Measurements from ENCODE around the gene RFPL2. TPM values are rescaled to one million over a fixed set of nuclear protein-coding genes. Genes with fewer than 3 reads are reported as not detected.

Gene RFPL2
- 0.21 TPM for polyA plus RNA-seq
- long read RNA-seq, donor 1: 0 reads
- long read RNA-seq, donor 2: 0 reads
- long read RNA-seq, donor 3: 0 reads
- long read RNA-seq, donor 4: 0 reads
- long read RNA-seq, donor 5: 0 reads
- long read RNA-seq, donor 6: 0 reads
- long read RNA-seq, donor 7: 0 reads
- long read RNA-seq, donor 8: 0 reads
- long read RNA-seq, donor 9: 0 reads
- long read RNA-seq, donor 10: 0 reads
- long read RNA-seq, donor 11: 0 reads

DNA sequence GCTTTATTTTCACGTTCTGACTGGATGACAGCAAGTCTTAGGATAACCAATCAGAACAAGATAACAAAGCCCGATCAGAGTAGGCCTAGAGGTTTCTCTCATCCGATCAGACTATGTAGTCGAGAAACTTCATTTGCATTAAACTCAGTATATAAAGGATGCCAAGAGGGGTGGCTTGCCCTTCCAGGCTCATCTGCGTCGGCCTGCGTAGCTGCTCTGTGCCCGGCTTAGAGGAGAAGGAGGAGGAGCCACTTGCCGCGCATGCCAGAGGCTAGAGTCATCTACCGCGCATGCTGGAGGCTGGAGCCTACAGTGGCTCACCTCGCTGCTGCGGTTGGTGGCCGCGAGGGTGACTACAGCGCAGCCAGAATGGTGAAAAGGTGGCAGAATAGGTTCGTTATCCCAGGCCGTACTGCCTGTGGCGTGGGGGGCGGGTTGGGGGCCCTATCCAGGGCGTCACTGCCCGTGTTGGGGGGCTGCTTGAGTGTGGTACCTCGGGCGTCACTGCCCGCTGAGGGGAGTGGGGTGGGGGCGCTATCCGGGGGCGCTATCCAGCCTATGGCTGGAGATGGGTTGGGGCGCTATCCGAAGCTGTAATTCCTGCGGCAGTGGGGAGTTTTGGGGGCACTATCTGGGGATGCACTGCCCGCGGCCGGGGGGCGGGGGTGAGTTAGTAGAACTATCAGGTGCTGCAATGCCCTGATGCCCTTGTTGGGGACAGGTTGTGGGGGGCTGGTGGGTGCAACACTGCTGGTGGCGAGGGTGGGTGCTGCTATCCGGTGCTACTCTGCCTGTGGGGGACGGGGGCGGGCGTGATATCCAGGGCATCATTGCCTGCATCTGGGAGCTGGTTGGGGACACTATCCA is at the start of gene RFPL2:
RFPL2 (minus strand) TSS at position 218 of the 867 bp plus-strand sequence. CDS start 2,622 bp downstream, outside the sequence.
- Histone ChIP-seq H3K36me3 (ENCODE audit: control insufficient read depth, insufficient read depth, low read length) (no peaks in the 10 kb centered on the region), H3K9me3 (ENCODE audit: control insufficient read depth, low read depth, low read length) (no peaks in the 10 kb centered on the region), H3K4me3 (ENCODE audit: low read length) (peak within 1 kb of the TSS; percentile 6), H3K4me1 (ENCODE audit: control insufficient read depth, insufficient read depth, low read length) (peaks cover 6% of the 10 kb centered on the region), H3K27ac (ENCODE audit: low read length) (no peak within 1 kb of the TSS), H3K27me3 (ENCODE audit: control insufficient read depth, insufficient read depth, low read length) (peaks cover 16% of the 10 kb centered on the region)
- peak in 1 of 2 donors; percentile 36 for DNase-seq
- 80% methylated on average over 1 of the region's 41 CpGs for WGBS (ENCODE audit: insufficient coverage, low lambda C conversion rate)

DNA sequence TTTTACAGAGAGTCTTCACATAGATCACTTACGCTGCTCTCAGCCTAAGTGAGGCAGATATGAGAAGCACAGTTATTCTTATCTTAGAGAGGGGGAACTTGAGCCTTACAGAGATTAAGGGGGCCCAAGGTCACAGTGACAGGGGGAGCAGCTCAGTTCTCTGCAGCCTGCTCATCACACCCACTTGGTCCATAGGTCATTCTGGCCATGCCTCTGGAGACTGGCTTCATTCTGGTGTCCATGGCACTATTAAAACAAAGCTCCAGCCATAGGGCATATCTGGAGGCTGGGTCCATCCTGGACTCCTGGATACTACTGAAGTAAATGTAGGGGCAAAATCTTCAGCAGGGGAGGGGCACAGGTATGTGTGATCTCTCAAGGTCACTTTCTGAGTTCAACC is 44.4 kb upstream of the RFPL2 start:
- Histone ChIP-seq H3K27me3 (ENCODE audit: control insufficient read depth, insufficient read depth, low read length) (no peaks in the 10 kb centered on the region), H3K36me3 (ENCODE audit: control insufficient read depth, insufficient read depth, low read length) (no peaks in the 10 kb centered on the region), H3K4me3 (ENCODE audit: low read length) (no peak overlapping the region), H3K27ac (ENCODE audit: low read length) (no peak overlapping the region), H3K9me3 (ENCODE audit: control insufficient read depth, low read depth, low read length) (no peaks in the 10 kb centered on the region), H3K4me1 (ENCODE audit: control insufficient read depth, insufficient read depth, low read length) (peaks cover 46% of the 10 kb centered on the region)
- DNase-seq: peak; percentile 58 to 73
- WGBS (ENCODE audit: insufficient coverage, low lambda C conversion rate): no CpG with 5 or more reads among the region's 1 CpG

DNA sequence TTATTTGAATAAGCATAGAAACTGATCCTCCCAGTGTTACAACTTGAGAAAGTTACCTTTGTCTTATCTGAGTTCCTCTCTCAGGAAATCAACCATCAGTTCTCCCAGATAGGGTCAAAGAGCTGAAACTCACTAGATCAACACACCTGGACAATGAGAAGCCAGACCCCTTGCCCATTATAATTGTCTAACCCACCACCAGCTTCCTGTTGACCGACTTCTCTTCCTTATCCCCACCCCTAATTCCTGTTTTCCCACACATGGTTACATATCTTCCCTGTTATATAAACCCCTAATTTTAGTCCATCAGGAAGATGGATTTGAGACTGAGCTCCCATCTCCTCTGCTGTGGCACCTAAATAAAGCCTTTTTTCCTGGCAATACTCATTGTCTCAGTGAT is 43.4 kb upstream of the RFPL2 start:
- no peaks in the 10 kb centered on the region for H3K27me3 ChIP-seq (ENCODE audit: control insufficient read depth, insufficient read depth, low read length)
- peaks cover 52% of the 10 kb centered on the region for H3K4me1 ChIP-seq (ENCODE audit: control insufficient read depth, insufficient read depth, low read length)
- WGBS (ENCODE audit: insufficient coverage, low lambda C conversion rate): 50% methylated on average over 1 of the region's 1 CpG
- DNase-seq: no peak
- H3K9me3 ChIP-seq (ENCODE audit: control insufficient read depth, low read depth, low read length): no peaks in the 10 kb centered on the region
- H3K4me3 ChIP-seq (ENCODE audit: low read length): no peak overlapping the region
- H3K27ac ChIP-seq (ENCODE audit: low read length): no peak overlapping the region
- H3K36me3 ChIP-seq (ENCODE audit: control insufficient read depth, insufficient read depth, low read length): no peaks in the 10 kb centered on the region

DNA sequence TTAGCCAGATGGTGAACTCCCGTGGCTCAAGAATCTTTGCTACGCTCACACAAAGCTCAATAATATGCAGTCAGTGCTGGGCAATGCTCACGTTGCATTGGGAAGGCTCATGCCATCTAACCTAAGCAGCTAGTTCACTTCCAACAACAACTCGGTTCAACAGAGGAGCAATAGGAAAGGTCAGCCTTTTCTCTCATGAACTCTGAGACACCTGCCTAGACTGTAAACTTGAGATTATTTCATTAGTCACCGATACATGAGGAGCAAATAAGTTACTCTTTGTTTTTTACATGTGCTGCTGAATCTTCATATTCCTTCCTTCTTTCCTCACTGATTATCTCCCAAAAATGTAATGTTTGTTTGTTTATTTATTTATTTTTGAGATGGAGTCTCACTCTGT is 41.3 kb upstream of the RFPL2 start:
- peaks cover 60% of the 10 kb centered on the region for H3K4me1 ChIP-seq (ENCODE audit: control insufficient read depth, insufficient read depth, low read length)
- no CpG with 5 or more reads among the region's 5 CpGs for WGBS (ENCODE audit: insufficient coverage, low lambda C conversion rate)
- no peaks in the 10 kb centered on the region for H3K9me3 ChIP-seq (ENCODE audit: control insufficient read depth, low read depth, low read length)
- no peaks in the 10 kb centered on the region for H3K27me3 ChIP-seq (ENCODE audit: control insufficient read depth, insufficient read depth, low read length)
- no peaks in the 10 kb centered on the region for H3K36me3 ChIP-seq (ENCODE audit: control insufficient read depth, insufficient read depth, low read length)
- no peak overlapping the region for H3K4me3 ChIP-seq (ENCODE audit: low read length)
- peak; percentile 23 to 64 for DNase-seq
- no peak overlapping the region for H3K27ac ChIP-seq (ENCODE audit: low read length)

DNA sequence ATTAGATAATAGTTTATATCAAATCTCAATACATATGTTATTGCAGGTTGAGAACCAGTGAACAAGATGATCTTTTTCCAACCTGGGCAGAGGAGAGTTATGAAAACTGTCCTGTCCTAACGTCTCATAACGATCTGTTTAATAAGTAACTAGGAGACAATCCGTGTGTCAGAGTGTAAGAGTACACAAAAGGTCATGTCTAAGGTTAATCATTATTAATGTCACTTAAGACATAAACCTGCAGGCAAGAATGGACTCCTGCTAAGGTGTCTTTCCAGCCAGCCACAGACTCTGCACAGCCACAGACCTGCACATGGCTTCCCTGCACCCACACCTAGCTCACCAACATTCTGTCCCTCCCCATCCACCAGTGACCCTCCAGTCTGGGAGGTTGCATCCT is 40.2 kb upstream of the RFPL2 start:
- WGBS (ENCODE audit: insufficient coverage, low lambda C conversion rate): no CpG with 5 or more reads among the region's 3 CpGs
- Histone ChIP-seq H3K9me3 (ENCODE audit: control insufficient read depth, low read depth, low read length) (no peaks in the 10 kb centered on the region), H3K4me3 (ENCODE audit: low read length) (no peak overlapping the region), H3K4me1 (ENCODE audit: control insufficient read depth, insufficient read depth, low read length) (peaks cover 65% of the 10 kb centered on the region), H3K27me3 (ENCODE audit: control insufficient read depth, insufficient read depth, low read length) (no peaks in the 10 kb centered on the region), H3K27ac (ENCODE audit: low read length) (peak overlapping the region; percentile 64), H3K36me3 (ENCODE audit: control insufficient read depth, insufficient read depth, low read length) (no peaks in the 10 kb centered on the region)
- peak; percentile 64 to 85 for DNase-seq

DNA sequence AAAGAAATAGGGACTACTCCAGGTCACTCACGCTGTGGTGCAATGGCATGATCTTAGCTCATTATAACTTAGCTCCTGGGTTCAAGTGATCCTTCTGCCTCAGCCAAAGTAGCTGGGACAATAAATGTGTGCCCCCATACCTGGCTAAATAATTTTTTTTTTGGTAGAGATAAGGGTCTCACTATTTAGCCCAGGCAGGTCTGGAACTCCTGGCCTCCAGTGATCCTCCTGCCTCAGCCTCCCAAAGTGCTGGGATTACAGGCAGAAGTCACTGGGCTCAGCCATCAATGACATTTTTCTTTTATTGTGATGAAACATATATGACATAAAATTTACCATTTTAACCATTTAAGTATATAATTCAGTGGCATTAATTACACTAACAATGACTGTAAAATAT is 39.7 kb upstream of the RFPL2 start:
- no peaks in the 10 kb centered on the region for H3K36me3 ChIP-seq (ENCODE audit: control insufficient read depth, insufficient read depth, low read length)
- WGBS (ENCODE audit: insufficient coverage, low lambda C conversion rate): 80% methylated on average over 1 of the region's 1 CpG
- H3K4me3 ChIP-seq (ENCODE audit: low read length): no peak overlapping the region
- peaks cover 63% of the 10 kb centered on the region for H3K4me1 ChIP-seq (ENCODE audit: control insufficient read depth, insufficient read depth, low read length)
- no peaks in the 10 kb centered on the region for H3K9me3 ChIP-seq (ENCODE audit: control insufficient read depth, low read depth, low read length)
- no peaks in the 10 kb centered on the region for H3K27me3 ChIP-seq (ENCODE audit: control insufficient read depth, insufficient read depth, low read length)
- peak overlapping the region; percentile 64 for H3K27ac ChIP-seq (ENCODE audit: low read length)
- DNase-seq: no peak

DNA sequence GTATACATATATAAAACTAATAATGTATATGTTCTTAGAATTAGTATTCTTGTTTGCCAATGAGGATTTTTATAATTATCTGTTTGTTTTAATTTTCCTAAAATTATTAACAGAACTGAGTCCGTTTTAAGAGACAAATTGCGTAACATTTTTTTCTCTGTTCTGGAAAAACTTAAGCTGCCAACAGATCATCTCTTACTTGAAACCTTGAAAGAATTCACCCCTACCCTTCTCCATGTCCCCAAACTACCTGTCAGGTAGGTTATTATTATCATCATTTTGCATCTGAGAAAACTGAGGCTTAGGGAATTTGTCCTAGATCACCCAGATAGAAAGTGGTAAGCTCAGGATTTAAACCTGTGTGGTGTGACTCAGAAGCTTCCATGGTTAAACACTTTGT is 35.6 kb upstream of the RFPL2 start:
- peak overlapping the region; percentile 64 for H3K27ac ChIP-seq (ENCODE audit: low read length)
- H3K4me1 ChIP-seq (ENCODE audit: control insufficient read depth, insufficient read depth, low read length): peaks cover 38% of the 10 kb centered on the region
- H3K36me3 ChIP-seq (ENCODE audit: control insufficient read depth, insufficient read depth, low read length): no peaks in the 10 kb centered on the region
- WGBS (ENCODE audit: insufficient coverage, low lambda C conversion rate): 0% methylated on average over 1 of the region's 2 CpGs
- H3K9me3 ChIP-seq (ENCODE audit: control insufficient read depth, low read depth, low read length): no peaks in the 10 kb centered on the region
- no peak overlapping the region for H3K4me3 ChIP-seq (ENCODE audit: low read length)
- peak in 1 of 2 donors; percentile 14 for DNase-seq
- H3K27me3 ChIP-seq (ENCODE audit: control insufficient read depth, insufficient read depth, low read length): no peaks in the 10 kb centered on the region

DNA sequence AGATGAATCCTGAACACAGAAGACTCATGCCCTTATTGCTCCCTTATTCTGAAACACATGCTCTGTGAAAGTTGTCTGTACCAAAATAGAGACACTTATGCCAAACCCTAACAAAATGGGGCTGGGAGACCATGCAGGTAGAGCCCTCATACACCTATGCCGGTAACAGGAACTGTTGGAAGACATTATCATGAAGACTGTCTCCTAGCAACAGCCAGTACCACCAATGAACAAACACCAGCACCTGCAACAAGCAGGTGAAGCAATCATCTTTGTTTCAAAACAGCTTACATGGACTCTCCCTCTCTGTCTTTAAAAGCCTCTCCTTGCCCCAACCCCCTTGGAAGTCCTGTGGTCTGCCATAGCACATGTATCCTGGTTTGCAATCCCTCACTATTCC is 33.0 kb upstream of the RFPL2 start:
- no CpG with 5 or more reads among the region's 1 CpG for WGBS (ENCODE audit: insufficient coverage, low lambda C conversion rate)
- Histone ChIP-seq H3K9me3 (ENCODE audit: control insufficient read depth, low read depth, low read length) (no peaks in the 10 kb centered on the region), H3K36me3 (ENCODE audit: control insufficient read depth, insufficient read depth, low read length) (no peaks in the 10 kb centered on the region), H3K4me3 (ENCODE audit: low read length) (no peak overlapping the region), H3K27ac (ENCODE audit: low read length) (no peak overlapping the region), H3K27me3 (ENCODE audit: control insufficient read depth, insufficient read depth, low read length) (no peaks in the 10 kb centered on the region), H3K4me1 (ENCODE audit: control insufficient read depth, insufficient read depth, low read length) (peaks cover 23% of the 10 kb centered on the region)
- DNase-seq: peak; percentile 26 to 69

DNA sequence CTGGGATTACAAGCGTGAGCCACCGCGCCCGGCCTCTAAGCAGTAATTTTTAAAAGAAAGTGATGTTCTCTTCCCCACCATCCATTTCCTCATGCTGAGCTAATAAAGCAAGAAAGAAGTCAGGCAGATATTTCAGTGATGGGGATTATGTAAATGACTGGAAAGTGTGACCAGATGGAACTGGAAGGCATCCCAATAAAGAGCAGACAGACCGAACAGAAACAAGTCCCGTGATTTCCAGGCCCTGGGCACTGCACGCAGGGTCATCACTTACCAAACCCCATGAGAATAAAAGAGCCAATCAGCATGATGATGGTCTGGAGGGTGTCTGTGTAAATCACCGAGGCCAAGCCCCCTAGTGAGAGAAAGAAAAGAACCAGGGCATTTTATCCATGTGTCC is 32.1 kb upstream of the RFPL2 start:
- peaks cover 19% of the 10 kb centered on the region for H3K4me1 ChIP-seq (ENCODE audit: control insufficient read depth, insufficient read depth, low read length)
- no CpG with 5 or more reads among the region's 8 CpGs for WGBS (ENCODE audit: insufficient coverage, low lambda C conversion rate)
- no peak for DNase-seq
- H3K27me3 ChIP-seq (ENCODE audit: control insufficient read depth, insufficient read depth, low read length): no peaks in the 10 kb centered on the region
- H3K27ac ChIP-seq (ENCODE audit: low read length): no peak overlapping the region
- H3K36me3 ChIP-seq (ENCODE audit: control insufficient read depth, insufficient read depth, low read length): no peaks in the 10 kb centered on the region
- no peak overlapping the region for H3K4me3 ChIP-seq (ENCODE audit: low read length)
- H3K9me3 ChIP-seq (ENCODE audit: control insufficient read depth, low read depth, low read length): no peaks in the 10 kb centered on the region

DNA sequence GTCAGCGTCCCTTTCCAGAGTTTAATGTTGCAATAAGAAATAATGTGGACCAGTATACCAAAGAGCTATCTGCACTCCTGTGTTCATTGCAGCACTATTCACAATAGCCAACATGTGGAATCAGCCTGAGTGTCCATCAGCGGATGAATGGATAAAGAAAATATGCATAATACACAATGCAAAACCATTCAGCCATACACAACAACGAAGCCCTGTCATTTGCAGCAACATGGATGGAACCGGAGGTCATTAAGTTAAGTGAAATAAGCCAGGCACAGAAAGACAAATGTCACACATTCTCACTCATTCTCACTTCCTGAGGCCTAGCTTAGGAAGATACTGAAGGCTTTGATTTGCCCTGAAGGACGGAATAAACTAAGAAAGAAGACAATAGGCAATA is 28.2 kb upstream of the RFPL2 start:
- DNase-seq: no peak
- whole genome bisulfite sequencing (ENCODE audit: insufficient coverage, low lambda C conversion rate): no CpG with 5 or more reads among the region's 5 CpGs
- Histone ChIP-seq H3K27me3 (ENCODE audit: control insufficient read depth, insufficient read depth, low read length) (no peaks in the 10 kb centered on the region), H3K4me3 (ENCODE audit: low read length) (no peak overlapping the region), H3K36me3 (ENCODE audit: control insufficient read depth, insufficient read depth, low read length) (no peaks in the 10 kb centered on the region), H3K27ac (ENCODE audit: low read length) (no peak overlapping the region), H3K4me1 (ENCODE audit: control insufficient read depth, insufficient read depth, low read length) (no peaks in the 10 kb centered on the region), H3K9me3 (ENCODE audit: control insufficient read depth, low read depth, low read length) (no peaks in the 10 kb centered on the region)

Data from large intestine (tissue), 12 donors.